ENCODE data around the gene ICOSLG.
"Not testable (repeated sequence)": the region's sequence is repeated elsewhere in the genome, so short reads cannot be mapped to it uniquely, and the experiment has no call there.

The ICOSLG gene

DNA sequence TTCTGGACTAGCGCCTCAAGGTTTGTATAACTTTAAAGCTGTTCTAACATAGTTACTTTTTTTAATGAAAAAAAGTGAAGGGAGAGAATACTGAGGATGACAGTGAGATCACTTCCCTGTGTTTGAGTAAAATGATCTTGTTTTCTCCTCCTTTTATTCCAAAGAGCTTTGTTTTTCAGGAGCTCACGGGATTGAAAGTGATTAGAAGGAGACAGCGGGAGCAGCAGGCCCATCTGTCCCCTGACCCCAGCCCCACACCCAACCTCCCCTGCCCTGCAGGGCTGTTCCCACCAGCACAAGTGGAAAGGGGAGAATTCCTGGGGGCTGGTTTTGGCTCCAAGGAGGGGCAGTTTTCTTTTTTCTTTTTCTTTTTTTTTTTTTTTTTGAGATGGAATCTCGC, 23.0 kb upstream of the ICOSLG start:
- no peak for DNase-seq (ENCODE audit: low spot score)

DNA sequence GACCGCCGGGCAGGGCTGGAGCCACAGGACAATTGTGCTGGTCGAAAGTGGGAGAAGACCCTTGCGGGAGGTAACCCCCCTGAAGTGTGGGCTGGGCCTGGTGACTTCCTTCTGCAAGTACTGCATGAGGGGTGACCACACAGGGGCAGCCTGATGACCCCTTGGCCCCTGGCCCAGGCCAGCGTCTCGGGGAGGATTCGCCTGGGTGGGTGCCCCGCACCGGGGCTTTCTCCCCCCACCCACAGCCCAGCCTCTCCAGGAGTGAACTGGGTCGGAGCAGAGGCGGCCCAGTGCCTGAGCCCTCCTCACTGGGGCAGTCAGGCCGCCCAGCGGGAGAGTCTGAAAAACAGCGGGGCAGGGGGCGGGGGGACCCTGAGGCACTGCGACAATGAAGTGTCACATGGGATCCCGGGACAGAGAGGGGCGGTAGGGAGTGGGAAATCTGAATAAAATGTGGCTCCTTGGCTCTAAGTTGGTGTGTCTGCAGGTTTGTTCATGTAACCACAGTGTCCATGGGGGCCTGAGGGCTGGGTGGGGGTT, 22.5 kb upstream of the ICOSLG start:
- DNase-seq (ENCODE audit: low spot score), result no peak

DNA sequence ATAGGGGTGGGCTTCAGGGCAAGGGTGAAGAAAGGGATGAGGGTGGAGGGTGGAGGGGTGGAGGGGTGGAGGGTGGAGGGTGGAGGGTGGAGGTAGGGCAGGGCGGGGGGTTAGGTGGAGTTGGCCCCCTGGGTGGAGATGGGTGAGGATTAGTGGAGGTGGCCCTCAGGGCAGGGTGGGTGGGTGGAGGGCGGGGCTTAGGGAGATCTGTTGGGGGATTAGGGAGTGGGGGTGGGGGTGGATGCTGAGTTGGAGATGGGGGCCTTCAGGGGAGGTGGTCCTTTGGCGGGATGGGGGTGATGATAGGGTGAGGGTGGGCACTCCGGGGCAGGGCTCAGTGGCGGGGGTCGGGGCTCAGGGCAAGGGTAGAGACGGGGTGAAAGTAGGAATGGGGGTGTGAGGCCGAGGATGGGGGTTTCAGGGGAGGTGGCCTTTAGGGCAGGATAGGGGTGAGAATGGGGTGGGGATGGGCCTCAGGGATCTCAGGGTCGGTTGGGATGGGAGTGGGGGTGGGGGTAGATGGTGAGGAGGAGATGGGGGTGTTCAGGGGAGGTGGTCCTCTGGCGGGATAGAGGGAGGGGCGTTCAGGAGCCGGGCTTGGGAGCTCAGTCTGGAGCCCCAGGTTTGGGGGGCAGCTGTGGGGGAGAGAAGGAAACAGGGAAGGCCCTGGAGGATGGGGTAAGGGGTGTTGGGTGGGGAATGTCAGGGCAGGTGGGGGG, 21.8 kb upstream of the ICOSLG start:
- DNase-seq (ENCODE audit: low spot score), result no peak

DNA sequence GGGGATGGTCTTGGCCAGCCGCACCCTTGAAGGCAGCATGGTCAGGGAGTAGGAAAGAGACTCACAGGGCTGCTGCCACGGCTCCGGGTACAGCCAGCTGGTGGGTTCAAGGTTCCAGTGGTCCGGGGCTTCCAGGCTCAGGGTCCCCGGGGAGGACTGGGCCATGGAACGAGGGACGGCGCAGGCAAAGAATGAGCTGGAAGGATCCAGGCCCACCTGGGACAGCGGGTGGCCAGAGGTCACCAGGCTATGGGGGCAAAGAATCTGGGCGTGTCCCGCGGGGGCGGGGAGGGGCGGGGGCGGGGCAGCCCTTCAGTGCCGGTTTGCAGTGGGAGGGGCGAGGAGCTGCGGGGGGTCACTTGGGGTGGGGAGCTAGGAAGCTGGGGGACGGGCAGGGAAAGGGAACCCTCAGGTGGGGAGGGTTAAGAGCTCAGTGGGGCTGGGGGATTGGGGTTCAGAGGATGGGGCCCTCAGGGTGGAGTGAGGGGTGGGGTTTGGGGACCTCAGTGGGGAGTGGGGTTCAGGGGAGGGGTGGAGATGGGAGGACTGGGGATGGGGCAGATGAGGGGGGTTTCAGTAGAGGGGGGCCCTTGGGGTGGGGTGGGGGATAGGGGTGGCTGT, 21.0 kb upstream of the ICOSLG start, which contains the start of gene DNMT3L:
Gene DNMT3L, minus strand, starts transcription at position 223 of the 621 bp plus-strand sequence. CDS start 638 bp downstream, outside the sequence.
- no peak for DNase-seq (ENCODE audit: low spot score)

DNA sequence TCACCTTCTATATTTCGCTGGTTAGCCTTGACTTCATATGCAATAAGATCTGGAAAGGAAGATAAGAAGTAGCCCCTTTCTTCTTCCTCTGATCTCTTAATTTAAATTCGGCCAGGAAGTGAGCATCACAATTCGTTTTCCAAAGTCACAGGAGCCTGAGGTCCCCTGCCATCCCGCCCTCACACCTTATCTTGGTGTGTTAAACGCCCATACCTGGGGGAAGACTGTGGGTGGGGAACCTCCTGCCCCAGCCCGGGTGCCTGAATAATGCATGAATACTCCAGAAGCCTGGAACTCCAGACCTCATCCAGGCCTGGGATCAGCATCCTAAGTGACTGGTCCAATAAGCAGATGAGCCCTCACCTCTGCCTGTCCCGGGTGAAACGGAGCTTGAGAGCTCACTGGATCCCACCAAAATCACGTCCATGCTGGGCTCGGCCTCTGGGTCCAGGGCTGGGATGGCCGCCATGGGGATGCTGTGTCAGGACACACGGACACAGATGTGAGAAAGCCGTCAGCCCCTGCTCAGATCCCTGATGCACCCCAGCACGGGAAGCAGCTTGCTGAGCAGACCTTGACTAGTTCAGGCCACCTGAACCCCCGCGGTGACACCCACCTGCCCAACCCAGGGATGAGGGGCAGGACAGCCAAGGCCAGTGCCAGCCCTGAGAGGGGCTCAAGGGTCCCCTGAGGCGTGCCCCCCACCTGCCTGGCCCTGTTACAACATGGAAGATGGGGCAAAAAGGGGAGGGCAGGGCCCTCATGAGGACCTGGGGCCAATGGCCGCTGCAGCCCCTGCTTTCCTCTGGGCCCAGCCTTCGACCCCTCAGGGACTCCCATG, 20.3 kb upstream of the ICOSLG start:
- no peak for DNase-seq (ENCODE audit: low spot score)

DNA sequence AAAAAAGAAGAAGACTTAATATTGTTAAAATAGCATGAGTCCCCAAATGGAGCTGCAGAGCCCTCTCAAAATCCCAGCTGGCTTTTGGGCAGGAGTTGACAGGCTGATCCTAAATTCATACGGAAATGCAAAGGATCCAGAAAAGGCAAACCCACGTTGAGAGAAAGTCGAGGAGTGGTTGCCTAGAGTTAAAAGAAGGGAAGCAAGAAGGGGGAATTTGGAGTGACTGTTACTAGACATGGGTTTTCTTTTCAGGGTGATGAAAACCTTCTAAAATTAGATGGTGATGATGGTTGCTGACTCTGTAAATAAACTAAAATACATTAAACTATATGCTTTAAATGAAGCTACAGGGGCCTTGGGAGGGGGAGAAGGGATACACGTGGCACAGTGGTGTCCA, 19.3 kb upstream of the ICOSLG start:
- no peak for DNase-seq (ENCODE audit: low spot score)

DNA sequence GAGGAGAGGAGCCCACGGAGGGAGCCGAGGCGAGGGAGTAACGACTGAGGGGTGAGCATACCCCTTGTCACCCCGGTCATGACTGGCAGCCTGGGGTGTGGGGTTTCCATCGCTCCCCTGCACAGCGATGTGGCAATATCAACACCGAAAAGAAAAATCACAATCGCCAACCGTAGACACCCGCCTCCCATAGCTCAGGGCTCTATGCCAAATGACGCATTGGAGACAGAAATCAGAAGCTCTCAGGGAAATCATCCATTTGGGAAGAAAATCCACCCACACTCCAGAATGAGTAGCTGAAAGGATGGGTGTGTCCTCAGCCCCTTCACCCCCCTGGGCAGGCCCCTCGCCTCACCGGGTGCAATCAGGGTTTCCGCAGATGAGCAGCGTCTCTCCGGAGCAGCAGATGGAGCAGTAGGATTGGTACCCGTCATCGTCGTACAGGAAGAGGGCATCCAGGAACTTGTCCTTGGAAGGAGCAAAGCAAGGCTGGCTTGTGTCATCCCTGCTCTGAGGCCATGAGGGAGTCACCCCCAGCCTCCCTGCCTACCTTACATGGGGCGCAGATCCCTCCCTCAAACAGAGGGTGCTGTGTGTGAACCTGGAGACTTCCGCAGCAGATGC, 18.5 kb upstream of the ICOSLG start:
- no peak for DNase-seq (ENCODE audit: low spot score)

DNA sequence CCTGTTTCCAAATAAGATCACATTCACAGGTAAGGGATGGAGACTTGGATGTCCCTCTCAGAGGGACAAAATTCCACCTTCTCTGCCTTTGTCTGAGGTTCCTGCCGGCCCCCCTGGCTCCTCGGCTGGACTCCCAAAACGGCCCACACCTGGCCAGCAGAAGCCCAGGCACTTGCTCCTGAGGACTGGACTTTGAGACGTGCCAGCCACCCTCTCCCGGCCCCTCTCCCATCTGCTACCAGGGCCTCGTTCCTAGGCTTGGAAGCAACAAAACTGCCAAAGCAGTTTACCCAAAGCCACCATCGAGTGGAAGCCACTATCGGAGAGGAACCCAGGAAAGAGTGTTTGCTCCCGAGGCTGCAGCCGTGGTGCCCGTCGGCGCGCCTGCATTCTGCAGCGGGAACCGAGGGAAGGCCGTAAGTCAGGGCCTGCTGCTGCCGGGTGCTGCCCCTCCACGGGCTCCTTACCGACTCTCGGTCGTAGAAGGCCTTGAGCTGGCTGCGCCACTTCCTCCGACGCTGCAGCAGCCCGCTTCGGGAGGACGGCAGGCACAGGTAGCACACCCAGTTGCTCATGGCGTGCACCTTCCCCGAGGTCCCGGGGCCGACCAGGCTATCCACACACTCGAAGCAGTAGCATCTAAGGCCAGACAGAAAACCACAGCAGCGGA, 17.4 kb upstream of the ICOSLG start:
- DNase-seq (ENCODE audit: low spot score), result no peak

DNA sequence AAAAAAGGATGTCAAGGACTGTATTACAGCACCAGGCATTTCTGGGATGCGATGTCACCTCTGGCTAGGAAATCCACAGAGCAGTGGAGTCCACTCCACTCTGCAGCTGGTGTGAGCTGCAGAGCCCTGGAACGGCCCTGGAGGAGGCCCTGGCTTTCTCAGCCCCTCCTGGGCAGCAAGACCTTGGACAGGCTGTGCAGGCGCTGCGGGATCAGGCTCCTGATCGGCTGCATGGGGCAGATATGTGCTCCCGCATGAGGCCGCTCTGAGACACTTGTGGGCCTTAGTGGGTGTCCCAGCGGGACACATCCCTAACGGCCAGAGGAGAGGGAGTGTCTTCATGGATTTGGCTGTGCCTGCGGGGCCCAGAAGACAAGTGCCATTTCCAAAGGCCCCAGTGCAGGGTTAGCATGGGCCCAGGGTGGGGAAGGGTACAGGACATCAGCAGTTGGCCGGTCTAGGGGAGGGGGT, 14.8 kb upstream of the ICOSLG start:
- no peak for DNase-seq (ENCODE audit: low spot score)

DNA sequence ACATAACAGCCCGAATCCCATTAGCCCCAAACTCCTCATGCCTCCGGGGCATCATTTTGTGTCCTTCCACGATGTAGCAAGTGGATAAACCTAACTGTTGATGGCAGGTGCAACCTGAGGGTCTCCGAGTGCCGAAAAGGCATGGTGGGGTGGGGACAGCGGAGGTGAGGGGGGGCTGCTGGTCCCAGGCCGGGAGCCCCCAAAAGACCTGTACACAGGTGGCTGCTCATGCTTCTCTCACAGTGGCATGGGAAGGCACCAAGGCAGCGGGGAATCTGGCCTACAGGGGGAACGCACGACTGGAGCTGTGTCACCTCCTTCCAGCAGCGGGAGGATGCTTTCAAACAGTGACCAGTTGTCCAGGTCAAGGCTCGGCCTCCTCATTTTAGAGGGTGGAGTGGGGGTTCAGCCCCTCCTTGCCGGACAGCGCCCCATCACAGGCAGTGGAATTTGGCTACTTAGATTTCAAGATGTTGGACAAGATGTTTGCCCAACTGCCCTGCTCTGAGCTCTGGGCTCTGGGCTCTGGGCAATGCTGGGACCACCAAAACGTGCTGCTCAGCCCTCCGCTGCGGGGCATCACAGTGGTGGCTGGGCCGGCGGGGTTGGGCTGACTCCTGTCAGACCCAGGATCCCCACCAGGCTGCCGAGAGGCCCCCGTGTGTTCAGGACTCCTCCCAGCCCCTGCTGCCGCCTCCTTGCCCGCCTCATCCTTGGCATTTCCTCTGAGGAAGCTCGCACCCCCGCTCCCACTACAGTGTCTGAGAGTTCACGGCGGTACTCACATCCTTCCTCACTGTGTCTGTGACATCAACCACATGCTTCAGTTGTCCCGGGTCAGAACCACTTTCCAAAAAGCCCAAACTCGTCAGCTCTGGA, 13.3 kb upstream of the ICOSLG start:
- DNase-seq (ENCODE audit: low spot score), result no peak

DNA sequence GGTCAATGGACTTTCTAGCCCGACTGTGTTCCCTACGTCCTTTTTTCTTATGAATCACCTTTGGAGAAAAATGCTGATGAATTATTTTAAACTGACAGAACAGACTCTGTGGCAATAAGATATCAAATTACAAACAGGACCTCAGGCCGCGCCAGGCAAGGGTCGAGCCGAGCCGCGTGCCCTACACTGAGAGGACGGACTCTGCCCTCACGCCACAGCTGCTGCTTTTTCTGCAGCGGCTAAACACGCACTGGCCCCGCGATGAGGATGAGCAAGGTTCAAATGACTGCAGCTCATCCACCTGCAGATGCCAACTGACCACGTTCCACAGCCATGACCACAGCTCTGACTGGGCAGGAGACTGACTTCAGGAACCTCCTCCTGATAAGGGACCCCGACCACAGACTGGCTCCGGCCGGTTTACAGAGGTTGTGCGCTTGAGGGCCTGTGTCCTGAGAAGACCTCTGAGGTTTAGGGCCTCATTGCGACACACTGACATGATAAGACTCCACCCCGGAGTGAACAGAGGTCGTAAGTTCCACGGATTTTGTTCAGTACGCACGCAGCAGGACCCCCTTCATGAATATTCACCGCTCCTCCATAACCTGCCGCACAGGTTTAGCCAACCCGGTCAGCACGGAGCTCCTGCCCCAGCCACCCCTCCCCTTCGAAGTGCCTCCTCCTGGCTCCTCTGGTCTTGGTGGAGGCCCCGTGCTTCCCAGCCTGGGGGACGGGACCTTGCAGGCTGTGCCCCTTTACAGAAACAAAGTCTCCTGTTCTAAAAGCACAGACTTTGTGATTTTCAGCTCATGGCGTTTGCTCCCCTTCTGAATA, 8.7 kb upstream of the ICOSLG start:
- DNase-seq (ENCODE audit: low spot score), result not testable (repeated sequence)

DNA sequence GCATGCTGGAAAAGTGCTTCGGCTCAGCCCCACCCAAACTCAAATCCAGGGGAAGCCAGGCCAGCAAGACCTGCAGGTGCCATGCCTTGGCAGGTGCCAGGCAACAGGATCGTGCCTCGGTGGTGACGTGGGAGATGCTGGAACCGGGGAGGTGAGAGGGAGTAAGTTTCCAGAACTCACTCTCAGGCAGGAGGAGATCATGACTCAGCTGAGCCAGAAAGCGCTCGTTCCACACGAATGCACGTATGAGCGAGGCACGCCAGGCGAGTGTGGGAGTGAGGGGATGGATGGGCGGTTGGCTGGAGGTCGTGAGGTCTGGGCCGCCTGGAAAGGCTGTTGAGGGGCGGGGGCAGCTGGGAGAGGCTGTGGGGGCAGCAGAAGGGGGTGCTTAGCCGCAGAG, 7.2 kb upstream of the ICOSLG start:
- not testable (repeated sequence) for DNase-seq (ENCODE audit: low spot score)

DNA sequence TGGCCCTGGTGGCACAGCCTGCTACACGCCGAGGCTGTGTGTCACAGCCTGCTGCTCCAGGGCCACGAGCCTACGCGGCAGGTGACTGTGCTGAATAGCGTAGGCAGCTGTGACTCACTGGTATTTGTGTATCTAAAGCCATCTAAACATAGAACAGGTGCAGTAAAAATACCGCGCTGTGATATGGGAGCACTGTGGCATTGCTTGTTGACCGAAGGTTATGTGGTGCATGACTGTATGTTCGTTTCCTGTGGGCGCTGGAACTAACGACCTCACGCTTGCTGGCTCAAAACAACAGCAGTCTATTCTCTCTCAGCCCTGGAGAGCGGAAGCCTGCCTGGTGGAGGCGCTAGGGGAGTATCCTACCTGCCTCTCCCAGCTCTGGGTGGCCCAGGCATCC, 3.2 kb upstream of the ICOSLG start:
- not testable (repeated sequence) for DNase-seq (ENCODE audit: low spot score)

DNA sequence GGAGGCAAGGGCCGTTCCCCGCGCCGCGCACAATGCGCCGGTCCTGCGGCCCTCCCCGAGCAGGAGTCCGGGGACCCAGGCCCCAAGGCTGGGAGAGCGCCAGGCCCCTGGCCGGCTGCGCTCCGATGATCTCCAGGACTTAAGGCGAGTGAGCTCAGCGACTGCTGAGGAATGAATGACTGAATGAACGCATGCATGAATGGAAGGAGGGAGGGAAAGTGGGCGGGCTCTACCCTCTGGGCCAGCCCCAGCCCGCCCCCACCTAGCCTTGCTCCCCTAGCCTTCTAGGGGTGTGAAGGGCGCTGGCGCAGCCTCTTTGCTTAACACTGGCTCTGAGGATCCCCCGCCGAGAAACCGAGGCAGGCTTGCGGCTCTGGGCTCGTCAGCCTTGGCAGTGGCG, 538 bp upstream of the ICOSLG start:
- DNase-seq (ENCODE audit: low spot score), result not testable (repeated sequence)

DNA sequence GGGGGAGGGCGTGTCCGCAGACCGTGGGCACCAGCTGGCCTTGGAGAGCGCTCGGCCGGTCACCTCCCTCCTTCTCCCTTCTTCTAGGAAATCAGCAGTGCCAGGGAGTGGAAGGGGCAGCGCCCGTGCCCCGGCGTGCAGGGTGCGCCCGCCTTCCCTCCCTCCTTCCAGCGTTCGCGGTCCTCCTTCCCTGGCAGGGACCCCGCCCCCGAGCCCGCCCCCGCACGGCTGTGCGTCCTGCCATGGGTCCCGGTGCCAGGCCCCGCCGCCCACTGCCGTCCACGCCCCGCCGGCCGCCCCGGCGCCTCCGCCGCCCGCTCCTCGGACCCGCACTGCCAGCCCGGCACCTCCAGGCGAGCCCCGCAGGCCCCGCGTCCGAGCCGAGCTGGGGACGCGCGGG, 390 bp downstream of the ICOSLG start:
- not testable (repeated sequence) for DNase-seq (ENCODE audit: low spot score)

DNA sequence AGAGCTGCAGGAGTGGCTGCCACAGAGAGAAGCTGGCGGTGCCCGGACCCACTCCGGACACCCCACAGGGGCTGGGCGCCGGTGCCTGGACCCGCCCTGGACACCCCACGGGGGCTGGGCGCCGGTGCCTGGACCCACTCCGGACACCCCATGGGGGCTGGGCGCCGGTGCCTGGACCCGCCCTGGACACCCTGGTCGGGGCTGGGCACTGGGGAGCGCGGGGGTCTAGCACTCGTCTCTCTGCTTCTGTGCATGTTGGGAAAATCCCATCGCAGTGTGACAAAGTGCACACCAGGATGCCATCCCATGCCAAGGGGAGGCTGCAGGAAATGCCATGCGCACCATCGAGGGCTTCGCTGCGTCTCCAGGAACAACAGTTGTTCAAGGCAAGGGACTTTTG, 11.2 kb downstream of the ICOSLG start:
- DNase-seq (ENCODE audit: low spot score), result not testable (repeated sequence)

DNA sequence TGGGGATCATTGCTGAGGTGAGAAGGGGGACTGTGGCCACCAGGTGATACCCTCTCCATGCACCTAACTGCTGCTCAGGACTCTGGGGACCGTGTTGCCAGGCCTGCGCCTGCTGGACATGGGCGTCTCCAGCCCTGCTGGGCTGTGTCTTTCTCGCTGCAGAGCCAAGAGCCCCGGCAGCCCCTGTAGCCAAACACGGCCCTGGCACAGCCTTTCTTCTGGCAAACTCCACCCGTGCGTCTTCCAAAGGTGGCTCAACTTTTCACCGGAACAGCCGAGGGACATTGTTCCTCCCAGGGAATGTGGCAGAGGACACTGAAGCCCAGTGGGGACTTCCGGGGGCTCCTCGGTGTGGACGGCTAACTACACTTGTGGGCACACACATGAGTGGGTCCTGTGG, 12.6 kb downstream of the ICOSLG start:
- not testable (repeated sequence) for DNase-seq (ENCODE audit: low spot score)

DNA sequence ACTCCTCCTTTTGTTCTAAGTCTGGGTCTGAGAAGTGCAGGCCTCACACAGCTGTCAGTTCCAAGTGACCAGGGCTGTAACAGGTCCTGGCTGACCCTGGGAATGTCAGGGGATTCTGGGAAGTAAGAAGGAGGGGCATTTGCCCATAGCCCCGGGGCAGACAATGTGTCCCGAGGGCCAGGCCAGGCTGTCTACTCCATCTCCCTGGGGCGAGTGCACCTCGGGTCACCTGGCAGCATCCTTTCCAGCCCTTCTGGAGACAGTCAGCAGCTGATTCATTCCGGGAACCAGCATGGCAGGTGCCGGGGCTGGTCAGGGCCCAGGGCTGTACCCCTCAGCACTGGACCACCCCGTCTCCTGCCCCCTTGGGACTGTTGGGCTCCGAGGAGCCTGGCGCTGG, 13.1 kb downstream of the ICOSLG start:
- DNase-seq (ENCODE audit: low spot score), result not testable (repeated sequence)

DNA sequence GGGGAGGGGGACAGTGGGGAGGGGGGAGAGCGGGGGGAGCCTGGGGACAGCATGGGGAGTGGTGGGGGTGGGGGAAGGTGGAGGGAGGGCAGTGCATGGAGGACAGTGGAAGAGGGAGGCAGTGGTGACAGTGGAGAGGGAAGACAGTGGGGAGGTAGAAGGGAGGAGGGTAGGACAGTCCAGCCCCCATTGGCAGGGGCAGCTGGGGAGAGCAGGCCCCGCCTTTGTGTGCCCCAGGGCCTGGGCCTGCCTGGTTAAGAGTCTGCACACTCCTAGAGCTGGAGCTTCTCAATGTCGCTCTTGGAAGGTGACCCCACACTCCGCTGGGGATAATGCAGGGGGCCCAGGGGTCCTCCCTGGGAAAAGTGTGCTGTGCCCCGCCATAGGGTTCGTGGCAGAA, 15.1 kb downstream of the ICOSLG start:
- not testable (repeated sequence) for DNase-seq (ENCODE audit: low spot score)
